ENCODE measurements around the gene TGM4. TPM values are rescaled to one million over a fixed set of nuclear protein-coding genes. Genes with fewer than 3 reads are reported as not detected.

The TGM4 gene
- total RNA-seq, 4 donors from 2014 or later: not detected

GRCh38 chr3:44890852-44891251 lies 16.4 kb downstream of the TGM4 start:
- no peak for TF ChIP-seq CTCF (IDR thresholded peaks at IDR 0.05)
- ATAC-seq (ENCODE audit: low FRiP score) (no peak), DNase-seq (ENCODE audit: low spot score) (no peak)

- DNase-seq (ENCODE audit: low spot score) (no peak), ATAC-seq (ENCODE audit: low FRiP score) (no peak)
- TF ChIP-seq CTCF (IDR thresholded peaks at IDR 0.05): no peak
Measured at GRCh38 chr3:44892689-44893088, 18.3 kb downstream of the TGM4 start.

GRCh38 chr3:44893097-44893496 lies 18.7 kb downstream of the TGM4 start:
- ATAC-seq (ENCODE audit: low FRiP score) (peak; percentile 51), DNase-seq (ENCODE audit: low spot score) (no peak)
- no peak for TF ChIP-seq CTCF (IDR thresholded peaks at IDR 0.05)

GRCh38 chr3:44894485-44894884 lies 20.1 kb downstream of the TGM4 start:
- no peak for ATAC-seq (ENCODE audit: low FRiP score)
- no peak for TF ChIP-seq CTCF (IDR thresholded peaks at IDR 0.05)

GRCh38 chr3:44896440-44896839 lies 22.0 kb downstream of the TGM4 start:
- DNase-seq (ENCODE audit: low spot score) (no peak), ATAC-seq (ENCODE audit: low FRiP score) (no peak)
- TF ChIP-seq CTCF (IDR thresholded peaks at IDR 0.05): no peak

More at GRCh38 chr3:44894485-44894884, 20.1 kb downstream of the TGM4 start:
- no peak for DNase-seq (ENCODE audit: low spot score)

GRCh38 chr3:44899683-44900367 lies 25.4 kb downstream of the TGM4 start:
- no peak for TF ChIP-seq CTCF (IDR thresholded peaks at IDR 0.05)
- DNase-seq (ENCODE audit: low spot score) (no peak), ATAC-seq (ENCODE audit: low FRiP score) (no peak)

- no peak for ATAC-seq (ENCODE audit: low FRiP score)
- DNase-seq (ENCODE audit: low spot score): no peak
- no peak for TF ChIP-seq CTCF (IDR thresholded peaks at IDR 0.05)
Measured at GRCh38 chr3:44902628-44903027, 28.2 kb downstream of the TGM4 start.
